ENCODE results near the gene CHSY1. TPM values are rescaled to one million over a fixed set of nuclear protein-coding genes. Genes with fewer than 3 reads are reported as not detected.

CHSY1 gene
- total RNA-seq, 6 experiments from 2014 or later, result 4.9 to 12.6 (median 7.2) TPM

GRCh38 chr15:101157721-101158120, 94.1 kb downstream of the CHSY1 start:
- WGBS (ENCODE audit: insufficient coverage, low coverage, low lambda C conversion rate, missing lambda C conversion rate), result no CpG with 5 or more reads among the region's 6 CpGs
- no peaks in the 10 kb centered on the region for H3K27me3 ChIP-seq
- ATAC-seq (no peak), DNase-seq (no peak)
- H3K9me3 ChIP-seq, result no peaks in the 10 kb centered on the region
- H3K36me3 ChIP-seq, result no peaks in the 10 kb centered on the region
- H3K4me1 ChIP-seq, result no peaks in the 10 kb centered on the region
- H3K27ac ChIP-seq, result no peak overlapping the region
- intact Hi-C loops (cut with DNase I), result no loop called here
- TF ChIP-seq POLR2A (IDR thresholded peaks at IDR 0.05), result no peak
- TF ChIP-seq, protein P1, sequence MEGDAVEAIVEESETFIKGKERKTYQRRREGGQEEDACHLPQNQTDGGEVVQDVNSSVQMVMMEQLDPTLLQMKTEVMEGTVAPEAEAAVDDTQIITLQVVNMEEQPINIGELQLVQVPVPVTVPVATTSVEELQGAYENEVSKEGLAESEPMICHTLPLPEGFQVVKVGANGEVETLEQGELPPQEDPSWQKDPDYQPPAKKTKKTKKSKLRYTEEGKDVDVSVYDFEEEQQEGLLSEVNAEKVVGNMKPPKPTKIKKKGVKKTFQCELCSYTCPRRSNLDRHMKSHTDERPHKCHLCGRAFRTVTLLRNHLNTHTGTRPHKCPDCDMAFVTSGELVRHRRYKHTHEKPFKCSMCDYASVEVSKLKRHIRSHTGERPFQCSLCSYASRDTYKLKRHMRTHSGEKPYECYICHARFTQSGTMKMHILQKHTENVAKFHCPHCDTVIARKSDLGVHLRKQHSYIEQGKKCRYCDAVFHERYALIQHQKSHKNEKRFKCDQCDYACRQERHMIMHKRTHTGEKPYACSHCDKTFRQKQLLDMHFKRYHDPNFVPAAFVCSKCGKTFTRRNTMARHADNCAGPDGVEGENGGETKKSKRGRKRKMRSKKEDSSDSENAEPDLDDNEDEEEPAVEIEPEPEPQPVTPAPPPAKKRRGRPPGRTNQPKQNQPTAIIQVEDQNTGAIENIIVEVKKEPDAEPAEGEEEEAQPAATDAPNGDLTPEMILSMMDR (IDR thresholded peaks at IDR 0.05), result no peak
- H3K4me3 ChIP-seq, result no peak overlapping the region

- H3K4me3 ChIP-seq, result no peak overlapping the region
- intact Hi-C loops (cut with DNase I), result no loop called here
- H3K27ac ChIP-seq, result no peak overlapping the region
- no peaks in the 10 kb centered on the region for H3K36me3 ChIP-seq
- no peaks in the 10 kb centered on the region for H3K27me3 ChIP-seq
- no peaks in the 10 kb centered on the region for H3K9me3 ChIP-seq
- WGBS (ENCODE audit: insufficient coverage, low coverage, low lambda C conversion rate, missing lambda C conversion rate), result 83% methylated on average over 19 of the region's 21 CpGs
- DNase-seq (no peak), ATAC-seq (no peak)
- TF ChIP-seq, protein P1 (IDR thresholded peaks at IDR 0.05), result no peak
- TF ChIP-seq POLR2A (IDR thresholded peaks at IDR 0.05), result no peak
- H3K4me1 ChIP-seq, result no peaks in the 10 kb centered on the region
These were observed 95.2 kb downstream of the CHSY1 start for GRCh38 chr15:101156509-101157159.

- Histone ChIP-seq H3K9me3 (no peaks in the 10 kb centered on the region), H3K27ac (no peak overlapping the region), H3K36me3 (no peaks in the 10 kb centered on the region), H3K4me1 (no peaks in the 10 kb centered on the region), H3K4me3 (no peak overlapping the region), H3K27me3 (no peaks in the 10 kb centered on the region)
- intact Hi-C loops (cut with DNase I), result no loop called here
- 73% methylated on average over 4 of the region's 6 CpGs for WGBS (ENCODE audit: insufficient coverage, low coverage, low lambda C conversion rate, missing lambda C conversion rate)
- ATAC-seq, result no peak
- no peak for TF ChIP-seq POLR2A (IDR thresholded peaks at IDR 0.05)
- TF ChIP-seq, protein P1 (IDR thresholded peaks at IDR 0.05), result no peak
- DNase-seq, result no peak
These were observed 95.8 kb downstream of the CHSY1 start for GRCh38 chr15:101156061-101156460.

- WGBS (ENCODE audit: insufficient coverage, low coverage, low lambda C conversion rate, missing lambda C conversion rate), result 84% methylated on average over 10 of the region's 19 CpGs
- DNase-seq (no peak), ATAC-seq (no peak)
- no peaks in the 10 kb centered on the region for H3K4me1 ChIP-seq
- H3K27ac ChIP-seq, result no peak overlapping the region
- H3K4me3 ChIP-seq, result no peak overlapping the region
- intact Hi-C loops (cut with DNase I), result no loop called here
- H3K9me3 ChIP-seq, result no peaks in the 10 kb centered on the region
- TF ChIP-seq, protein P1 (IDR thresholded peaks at IDR 0.05), result no peak
- TF ChIP-seq POLR2A (IDR thresholded peaks at IDR 0.05), result no peak
- no peaks in the 10 kb centered on the region for H3K27me3 ChIP-seq
- H3K36me3 ChIP-seq, result no peaks in the 10 kb centered on the region
These were observed 97.8 kb downstream of the CHSY1 start for GRCh38 chr15:101153801-101154656.

Measured in right lobe of liver (tissue), 6 donors.